A549 (cell line): ENCODE data around the gene ST14. TPM values are rescaled to one million over a fixed set of nuclear protein-coding genes. Genes with fewer than 3 reads are reported as not detected.

Experiments used
- ATAC-seq, 2 experiments: fragments of 200-7000 bp in 1 of 2; fragments of >200 bp in 1 of 2; cut with Nextera tagmentation in 1 of 2; cut with Tn5 transposase in 1 of 2; 3 replicates each; pipeline versions ENCODE4 v1.8.0 to v1.9.1; 2018 to 2020; ENCODE audit warnings: mild to moderate bottlenecking in 1 of 2, moderate library complexity in 1 of 2
- CTCF ChIA-PET: fragments of 300-600 bp; sonication (Branson Sonifier 250); formaldehyde crosslinking; extraction: SDS; loops from one replicate; lab custom pipeline; 2021; ENCODE audit warnings: antibody characterized with exemption, inconsistent platforms; lab: Yijun Ruan, JAX
- POLR2A ChIA-PET: fragments of 350-600 bp; formaldehyde crosslinking; extraction: SDS; loops from one replicate; lab custom pipeline; 2021; ENCODE audit warnings: antibody characterized with exemption, inconsistent platforms; lab: Yijun Ruan, JAX
- DNase-seq, 2 experiments: peaks; one replicate each; pipeline versions ENCODE4 v3.0.0 to v3.0.0-alpha.2; 2011 to 2016; ENCODE audit warnings: low read depth in 1 of 2, low spot score in 1 of 2
- FAIRE-seq: peaks from 2 replicates; lab custom pipeline; 2011; peaks lifted over from hg19 to GRCh38; lab: Jason Lieb, UNC
- H3K27ac ChIP-seq, 2 experiments: fragments of >200 bp; sonication (Bioruptor Twin); formaldehyde crosslinking; 3 replicates each; pipeline ENCODE4 v1.5.1; 2016 to 2017
- H3K4me1 ChIP-seq: fragments of >200 bp; sonication (Bioruptor Twin); formaldehyde crosslinking; 3 replicates; pipeline ENCODE4 v1.6.1; 2016
- H3K4me2 ChIP-seq: fragments of >200 bp; sonication (Bioruptor Twin); formaldehyde crosslinking; 3 replicates; pipeline ENCODE4 v1.6.1; 2016
- H3K4me3 ChIP-seq: fragments of >200 bp; sonication (Bioruptor Twin); formaldehyde crosslinking; 3 replicates; pipeline ENCODE4 v1.5.1; 2016
- H3K9me3 ChIP-seq: fragments of >200 bp; sonication (Bioruptor Twin); formaldehyde crosslinking; 3 replicates; pipeline ENCODE4 v1.6.1; 2016
- CBX8 ChIP-seq: fragments of 200-600 bp; sonication (generic); IDR thresholded peaks from 2 replicates; pipeline ENCODE4 v1.6.1; 2016
- HEYL ChIP-seq: fragments of 250-450 bp; sonication (Bioruptor Pico); IDR thresholded peaks from 2 replicates; pipeline ENCODE4 v1.8.0; 2021; ENCODE audit warnings: mild to moderate bottlenecking, moderate library complexity
- HOXB13 ChIP-seq: fragments of 250-450 bp; sonication (Bioruptor Pico); IDR thresholded peaks from 2 replicates; pipeline ENCODE4 v1.5.0; 2020; ENCODE audit warnings: low read depth, mild to moderate bottlenecking, moderate library complexity
- KDM1A ChIP-seq: fragments of 200-600 bp; sonication (generic); IDR thresholded peaks from 2 replicates; pipeline ENCODE4 v1.6.1; 2016; ENCODE audit warnings: low read depth, mild to moderate bottlenecking
- NFE2L2 ChIP-seq: fragments of 150-350 bp; conservative IDR thresholded peaks from 2 replicates; pipeline ENCODE4 v1.6.1; 2014; ENCODE audit warnings: low read length
- RARB ChIP-seq: fragments of 250-450 bp; sonication (Bioruptor Pico); IDR thresholded peaks from 2 replicates; pipeline ENCODE4 v1.8.0; 2021; ENCODE audit warnings: mild to moderate bottlenecking, moderate library complexity
- RFX5 ChIP-seq: fragments of 450-650 bp; IDR thresholded peaks from 2 replicates; pipeline ENCODE4 v1.7.1; 2014; ENCODE audit warnings: antibody characterized with exemption, mild to moderate bottlenecking, moderate library complexity
- RNF2 ChIP-seq: fragments of 200-600 bp; sonication (generic); IDR thresholded peaks from 2 replicates; pipeline ENCODE4 v1.6.1; 2016; ENCODE audit warnings: low read depth, mild to moderate bottlenecking, antibody characterized with exemption, moderate library complexity, borderline replicate concordance
- SMC3 ChIP-seq: fragments of >200 bp; sonication (Bioruptor Twin); formaldehyde crosslinking; IDR thresholded peaks from 3 replicates; pipeline ENCODE4 v1.6.1; 2018; ENCODE audit warnings: inconsistent platforms
- ZC3H11A ChIP-seq: fragments of 450-650 bp; IDR thresholded peaks from 2 replicates; pipeline ENCODE4 v1.6.1; 2014; ENCODE audit warnings: antibody characterized with exemption, mild to moderate bottlenecking
- WGBS: methylation state at CpG from one replicate; pipeline ENCODE4 v1.1.6; 2017; ENCODE audit errors: missing lambda C conversion rate; 5-methylcytosine and 5-hydroxymethylcytosine counted together
- polyA plus RNA-seq, 4 experiments: library from polyadenylated mRNA; depleted of rRNA in 3 of 4; stranded (reverse); fragments of >200 nt; fragmentation: RNase III in 1 of 4; extraction: RNeasy Plus Mini Kit Qiagen cat#74134 plus additional on column Dnase treatment in 1 of 4; gene quantifications; 2 replicates in 3 of 4; 3 replicates in 1 of 4; pipeline ENCODE4 v1.2.3, GENCODE V29; 2011 to 2017
- TF ChIP-seq, protein P1 (sequence below): fragments of >200 bp; sonication (Bioruptor Twin); formaldehyde crosslinking; IDR thresholded peaks from 3 replicates; pipeline ENCODE4 v1.6.1; 2016
- TF ChIP-seq, protein P2 (sequence below): IDR thresholded peaks from 2 replicates; pipeline ENCODE4 v1.6.1; 2012
- TF ChIP-seq, protein P3 (sequence below): IDR thresholded peaks from 2 replicates; pipeline ENCODE4 v1.6.1; 2012
- TF ChIP-seq, protein P4 (sequence below): IDR thresholded peaks from 2 replicates; pipeline ENCODE4 v1.6.1; 2012; ENCODE audit warnings: low read depth, borderline replicate concordance

ST14 gene
- polyA plus RNA-seq, 2 of the 4 experiments (the other 2 are of a cell fraction), result 0.05 to 0.17 TPM

DNA sequence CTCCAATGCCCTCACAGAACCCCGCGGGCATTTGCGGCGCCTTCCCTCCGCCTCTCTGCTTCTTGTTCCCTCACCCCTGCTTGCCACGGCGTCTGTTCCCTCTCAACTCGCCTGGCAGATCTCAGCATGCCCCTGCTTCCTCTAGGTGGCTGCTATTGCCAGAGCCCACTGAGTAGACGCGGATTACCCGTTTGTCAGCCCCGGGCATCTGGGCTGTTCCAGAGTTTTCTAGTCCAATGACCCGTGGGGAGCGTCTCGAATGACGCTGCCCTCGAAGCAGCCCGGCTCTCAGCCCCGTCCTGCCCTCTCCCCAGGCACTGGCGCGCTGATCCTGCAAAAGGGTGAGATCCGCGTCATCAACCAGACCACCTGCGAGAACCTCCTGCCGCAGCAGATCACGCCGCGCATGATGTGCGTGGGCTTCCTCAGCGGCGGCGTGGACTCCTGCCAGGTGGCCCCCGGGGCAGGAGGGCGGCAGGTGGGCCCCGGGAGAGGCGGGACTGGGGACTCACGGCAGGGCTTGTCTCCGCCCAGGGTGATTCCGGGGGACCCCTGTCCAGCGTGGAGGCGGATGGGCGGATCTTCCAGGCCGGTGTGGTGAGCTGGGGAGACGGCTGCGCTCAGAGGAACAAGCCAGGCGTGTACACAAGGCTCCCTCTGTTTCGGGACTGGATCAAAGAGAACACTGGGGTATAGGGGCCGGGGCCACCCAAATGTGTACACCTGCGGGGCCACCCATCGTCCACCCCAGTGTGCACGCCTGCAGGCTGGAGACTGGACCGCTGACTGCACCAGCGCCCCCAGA is 49.7 kb downstream of the ST14 start (continued):
- TF ChIP-seq NFE2L2, result no peak

- no peak for FAIRE-seq
- ATAC-seq, result no peak
- Histone ChIP-seq H3K4me2 (no peak overlapping the region), H3K4me1 (no peaks in the 10 kb centered on the region), H3K4me3 (no peak overlapping the region), H3K27ac (no peak overlapping the region), H3K9me3 (no peaks in the 10 kb centered on the region)
- no peak for DNase-seq
- CTCF ChIA-PET, result interaction anchor here (0.7 to 1.9 kb wide), 5 partner anchors 217 to 652 kb away, joined by 3 to 7 read pairs (median 4); no protein-coding TSS in a partner anchor
- TF ChIP-seq ZC3H11A (no peak), RFX5 (no peak), RARB (no peak), SMC3 (no peak)
- POLR2A ChIA-PET, result interaction anchor here (0.7 kb wide), 1 partner anchor 9 kb away, joined by 3 read pairs; no protein-coding TSS in a partner anchor
- 66% methylated on average over 17 of the region's 23 CpGs for WGBS
Measured at GRCh38 chr11:130209954-130210854, 50.6 kb downstream of the ST14 start.

- Histone ChIP-seq H3K4me3 (no peak overlapping the region), H3K4me2 (no peak overlapping the region), H3K4me1 (no peaks in the 10 kb centered on the region), H3K27ac (no peak overlapping the region), H3K9me3 (no peaks in the 10 kb centered on the region)
- ATAC-seq (no peak), DNase-seq (no peak), FAIRE-seq (no peak)
- ChIA-PET POLR2A (no interaction called here), CTCF (interaction anchor here (0.7 to 1.8 kb wide), 3 partner anchors 216 to 651 kb away, joined by 3 to 6 read pairs (median 3); no protein-coding TSS in a partner anchor)
- 74% methylated on average over 3 of the region's 3 CpGs for WGBS
- TF ChIP-seq HOXB13 (CRISPR knock-in tag), result no peak
- TF ChIP-seq, protein P1, sequence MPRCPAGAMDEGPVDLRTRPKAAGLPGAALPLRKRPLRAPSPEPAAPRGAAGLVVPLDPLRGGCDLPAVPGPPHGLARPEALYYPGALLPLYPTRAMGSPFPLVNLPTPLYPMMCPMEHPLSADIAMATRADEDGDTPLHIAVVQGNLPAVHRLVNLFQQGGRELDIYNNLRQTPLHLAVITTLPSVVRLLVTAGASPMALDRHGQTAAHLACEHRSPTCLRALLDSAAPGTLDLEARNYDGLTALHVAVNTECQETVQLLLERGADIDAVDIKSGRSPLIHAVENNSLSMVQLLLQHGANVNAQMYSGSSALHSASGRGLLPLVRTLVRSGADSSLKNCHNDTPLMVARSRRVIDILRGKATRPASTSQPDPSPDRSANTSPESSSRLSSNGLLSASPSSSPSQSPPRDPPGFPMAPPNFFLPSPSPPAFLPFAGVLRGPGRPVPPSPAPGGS, result no peak
- TF ChIP-seq, protein P2, sequence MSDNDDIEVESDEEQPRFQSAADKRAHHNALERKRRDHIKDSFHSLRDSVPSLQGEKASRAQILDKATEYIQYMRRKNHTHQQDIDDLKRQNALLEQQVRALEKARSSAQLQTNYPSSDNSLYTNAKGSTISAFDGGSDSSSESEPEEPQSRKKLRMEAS, result no peak
- no peak for TF ChIP-seq CBX8
Measured at GRCh38 chr11:130211144-130211543, 51.6 kb downstream of the ST14 start.

DNA sequence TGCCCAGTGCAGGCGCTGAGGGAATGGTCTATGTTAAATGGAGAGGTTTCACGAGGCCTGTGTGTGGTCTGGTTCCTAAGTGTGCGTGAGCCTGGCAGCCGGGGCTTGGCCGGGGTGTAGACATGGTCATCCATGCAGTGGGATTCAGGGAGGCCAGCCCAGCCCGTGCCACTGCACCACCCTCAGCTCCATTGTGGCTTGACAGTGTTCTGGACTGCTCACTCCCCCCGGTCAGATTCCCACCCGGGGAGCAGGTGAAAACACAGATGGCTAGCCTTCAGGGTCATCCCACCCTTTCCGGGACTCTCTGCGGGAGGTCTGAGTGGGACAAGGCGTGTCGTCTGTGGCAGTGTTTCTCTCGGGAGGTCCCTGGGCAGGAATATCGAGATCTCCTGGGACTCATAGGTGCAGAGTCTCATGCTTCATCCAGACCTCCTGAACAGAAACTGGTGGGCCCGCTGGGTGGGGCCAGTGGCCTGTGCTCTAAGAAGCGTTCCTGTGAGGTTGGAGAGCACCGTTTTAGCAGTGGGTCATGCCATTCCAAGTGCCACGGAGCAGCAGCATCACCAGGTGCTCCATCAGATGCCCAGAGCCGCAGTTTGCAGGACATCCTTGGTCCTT is 52.3 kb downstream of the ST14 start:
- POLR2A ChIA-PET, result no interaction called here
- Histone ChIP-seq H3K27ac (no peak overlapping the region), H3K4me3 (no peak overlapping the region), H3K9me3 (no peaks in the 10 kb centered on the region)
- TF ChIP-seq, protein P1, result no peak
- no peak for TF ChIP-seq KDM1A
- no peak for TF ChIP-seq RNF2
- TF ChIP-seq, protein P3, sequence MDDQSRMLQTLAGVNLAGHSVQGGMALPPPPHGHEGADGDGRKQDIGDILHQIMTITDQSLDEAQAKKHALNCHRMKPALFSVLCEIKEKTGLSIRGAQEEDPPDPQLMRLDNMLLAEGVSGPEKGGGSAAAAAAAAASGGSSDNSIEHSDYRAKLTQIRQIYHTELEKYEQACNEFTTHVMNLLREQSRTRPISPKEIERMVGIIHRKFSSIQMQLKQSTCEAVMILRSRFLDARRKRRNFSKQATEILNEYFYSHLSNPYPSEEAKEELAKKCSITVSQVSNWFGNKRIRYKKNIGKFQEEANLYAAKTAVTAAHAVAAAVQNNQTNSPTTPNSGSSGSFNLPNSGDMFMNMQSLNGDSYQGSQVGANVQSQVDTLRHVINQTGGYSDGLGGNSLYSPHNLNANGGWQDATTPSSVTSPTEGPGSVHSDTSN, result no peak
- no peak for TF ChIP-seq HEYL (CRISPR knock-in tag)
- TF ChIP-seq, protein P4, sequence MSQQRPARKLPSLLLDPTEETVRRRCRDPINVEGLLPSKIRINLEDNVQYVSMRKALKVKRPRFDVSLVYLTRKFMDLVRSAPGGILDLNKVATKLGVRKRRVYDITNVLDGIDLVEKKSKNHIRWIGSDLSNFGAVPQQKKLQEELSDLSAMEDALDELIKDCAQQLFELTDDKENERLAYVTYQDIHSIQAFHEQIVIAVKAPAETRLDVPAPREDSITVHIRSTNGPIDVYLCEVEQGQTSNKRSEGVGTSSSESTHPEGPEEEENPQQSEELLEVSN, result no peak
- TF ChIP-seq, all 56 proteins: peak for 0
- H3K4me2 ChIP-seq, result no peak overlapping the region
- ATAC-seq (no peak), DNase-seq (no peak), FAIRE-seq (no peak)
- CTCF ChIA-PET, result interaction anchor here (0.5 to 1.6 kb wide), 13 partner anchors 8 to 650 kb away, joined by 3 to 11 read pairs (median 4); partner anchors contain the start of gene ADAMTS8
- WGBS, result 52% methylated on average over 11 of the region's 19 CpGs
- H3K4me1 ChIP-seq, result no peaks in the 10 kb centered on the region
